Upper lobe of right lung (tissue), 1 donor: ENCODE results near the gene STX10. TPM values are rescaled to one million over a fixed set of nuclear protein-coding genes. Genes with fewer than 3 reads are reported as not detected.

Experiments used
- ATAC-seq: fragments of 200-7000 bp; cut with Tn5 transposase; one replicate; pipeline ENCODE4 v1.9.1; 2020; ENCODE audit warnings: mild to moderate bottlenecking, moderate library complexity
- DNase-seq: peaks from one replicate; pipeline ENCODE4 v3.0.0-alpha.2; 2020
- H3K27ac ChIP-seq: fragments of 200-600 bp; one replicate; pipeline ENCODE4 v1.8.0; 2022
- H3K27me3 ChIP-seq: fragments of 200-600 bp; one replicate; pipeline ENCODE4 v1.8.0; 2022; ENCODE audit warnings: mild to moderate bottlenecking
- H3K36me3 ChIP-seq: fragments of 200-600 bp; one replicate; pipeline ENCODE4 v1.8.0; 2022
- H3K4me1 ChIP-seq: fragments of 200-600 bp; one replicate; pipeline ENCODE4 v1.8.0; 2022
- H3K4me3 ChIP-seq: fragments of 200-600 bp; one replicate; pipeline ENCODE4 v1.8.0; 2022; ENCODE audit warnings: mild to moderate bottlenecking
- H3K9me3 ChIP-seq: fragments of 200-600 bp; one replicate; pipeline ENCODE4 v1.8.0; 2022
- CTCF ChIP-seq: fragments of 200-600 bp; IDR thresholded peaks from one replicate; pipeline ENCODE4 v1.8.0; 2022; ENCODE audit warnings: antibody characterized with exemption
- intact Hi-C: fragments of 100-400 bp; cut with DNase I; formaldehyde crosslinking; loops from one replicate; pipeline ENCODE4 v1.11.0; 2022
- total RNA-seq: library from RNA; stranded (reverse); fragmentation: NEBNext Ultra II Directional; extraction: Animal tissue kit (Norgen Biotek cat#: 25700); gene quantifications from one replicate; pipeline ENCODE4 v1.2.1, GENCODE V29; 2021
- donor health status: DM: no; HTN: yes; CAD: no; lungs with severe emphysema.

Gene STX10
- total RNA-seq, 1 donor from 2014 or later: 65.4 TPM

GRCh38 chr19:13100031-13100588 lies 50.1 kb downstream of the STX10 start:
- no peak for TF ChIP-seq CTCF
- H3K27me3 ChIP-seq: no peaks in the 10 kb centered on the region
- ATAC-seq (no peak), DNase-seq (no peak)
- peaks cover 5% of the 10 kb centered on the region for H3K36me3 ChIP-seq
- peaks cover 59% of the 10 kb centered on the region for H3K4me1 ChIP-seq
- H3K27ac ChIP-seq: peak overlapping the region; percentile 89
- H3K4me3 ChIP-seq: peak overlapping the region; percentile 55
- H3K9me3 ChIP-seq: no peaks in the 10 kb centered on the region
- intact Hi-C loops: no loop called here

GRCh38 chr19:13099073-13099999 lies 50.8 kb downstream of the STX10 start:
- Histone ChIP-seq H3K4me1 (peaks cover 54% of the 10 kb centered on the region), H3K27me3 (no peaks in the 10 kb centered on the region), H3K27ac (peak overlapping the region; percentile 89), H3K36me3 (peaks cover 9% of the 10 kb centered on the region), H3K9me3 (no peaks in the 10 kb centered on the region), H3K4me3 (peak overlapping the region; percentile 55)
- intact Hi-C loops: loop anchor here (10.0 kb wide), 2 partner anchors 75 to 125 kb away; no protein-coding TSS in a partner anchor
- DNase-seq (peak; percentile 91), ATAC-seq (peak; percentile 61)
- TF ChIP-seq CTCF: no peak

GRCh38 chr19:13098277-13099072 lies 51.7 kb downstream of the STX10 start:
- no peak for DNase-seq
- H3K27ac ChIP-seq: peak overlapping the region; percentile 89
- H3K4me1 ChIP-seq: peaks cover 54% of the 10 kb centered on the region
- ATAC-seq: no peak
- peak overlapping the region; percentile 55 for H3K4me3 ChIP-seq
- H3K9me3 ChIP-seq: no peaks in the 10 kb centered on the region
- no peak for TF ChIP-seq CTCF
- peaks cover 9% of the 10 kb centered on the region for H3K36me3 ChIP-seq
- no peaks in the 10 kb centered on the region for H3K27me3 ChIP-seq
- intact Hi-C loops: loop anchor here (10.0 kb wide), 2 partner anchors 74 to 124 kb away; no protein-coding TSS in a partner anchor

GRCh38 chr19:13097463-13098258 lies 52.5 kb downstream of the STX10 start:
- intact Hi-C loops: loop anchor here (10.0 kb wide), 2 partner anchors 73 to 123 kb away; no protein-coding TSS in a partner anchor
- H3K27ac ChIP-seq: peak overlapping the region; percentile 89
- no peaks in the 10 kb centered on the region for H3K27me3 ChIP-seq
- ATAC-seq: no peak
- peaks cover 9% of the 10 kb centered on the region for H3K36me3 ChIP-seq
- peaks cover 51% of the 10 kb centered on the region for H3K4me1 ChIP-seq
- no peak for TF ChIP-seq CTCF
- H3K9me3 ChIP-seq: no peaks in the 10 kb centered on the region
- DNase-seq: peak; percentile 82
- H3K4me3 ChIP-seq: peak overlapping the region; percentile 55

GRCh38 chr19:13097033-13097462 lies 53.1 kb downstream of the STX10 start:
- peak overlapping the region; percentile 55 for H3K4me3 ChIP-seq
- no peak overlapping the region for H3K27ac ChIP-seq
- H3K9me3 ChIP-seq: no peaks in the 10 kb centered on the region
- no peak for TF ChIP-seq CTCF
- intact Hi-C loops: loop anchor here (10.0 kb wide), 2 partner anchors 72 to 122 kb away; no protein-coding TSS in a partner anchor
- H3K27me3 ChIP-seq: no peaks in the 10 kb centered on the region
- no peak for DNase-seq
- peaks cover 51% of the 10 kb centered on the region for H3K4me1 ChIP-seq
- ATAC-seq: no peak
- H3K36me3 ChIP-seq: peaks cover 9% of the 10 kb centered on the region
